MCF 10A (cell line): ENCODE measurements around the gene RBPJL. TPM values are rescaled to one million over a fixed set of nuclear protein-coding genes. Genes with fewer than 3 reads are reported as not detected.

ENCODE experiments used
- BruUV-seq: library from RNA; stranded (reverse); fragments of 400-500 nt; replicated peaks from 2 replicates; lab custom pipeline; 2021; lab: Mats Ljungman, UMichigan
- CTCF ChIA-PET: fragments of 300-600 bp; sonication (Branson Sonifier 250); formaldehyde crosslinking; extraction: SDS; loops from one replicate; lab custom pipeline; 2021; ENCODE audit warnings: antibody characterized with exemption, inconsistent platforms; lab: Yijun Ruan, JAX
- POLR2A ChIA-PET: fragments of 300-600, 350-650 bp; sonication (Branson Sonifier 250); formaldehyde crosslinking; extraction: SDS; loops from one replicate; lab custom pipeline; 2020; ENCODE audit warnings: antibody characterized with exemption, inconsistent platforms; lab: Yijun Ruan, JAX
- DNase-seq: peaks from one replicate; pipeline ENCODE4 v3.0.0-alpha.2; 2018; ENCODE audit not compliant: unreplicated experiment
- H3K27ac Mint-ChIP-seq: one replicate; pipeline ENCODE4 v1.8.0; 2022; ENCODE audit warnings: mild to moderate bottlenecking, low read depth, mixed read lengths; ENCODE audit not compliant: unreplicated experiment
- H3K27me3 Mint-ChIP-seq: one replicate; pipeline ENCODE4 v1.8.0; 2022; ENCODE audit warnings: mixed read lengths; ENCODE audit not compliant: insufficient read depth, unreplicated experiment
- H3K36me3 Mint-ChIP-seq: one replicate; pipeline ENCODE4 v1.8.0; 2022; ENCODE audit warnings: mild to moderate bottlenecking, moderate library complexity, mixed read lengths; ENCODE audit not compliant: insufficient read depth, unreplicated experiment
- H3K4me1 Mint-ChIP-seq: one replicate; pipeline ENCODE4 v1.8.0; 2022; ENCODE audit warnings: mixed read lengths; ENCODE audit not compliant: insufficient read depth, unreplicated experiment
- H3K4me3 Mint-ChIP-seq: one replicate; pipeline ENCODE4 v1.8.0; 2022; ENCODE audit warnings: mild to moderate bottlenecking, moderate library complexity, mixed read lengths; ENCODE audit not compliant: unreplicated experiment
- H3K9me3 Mint-ChIP-seq: one replicate; pipeline ENCODE4 v1.8.0; 2022; ENCODE audit warnings: mixed read lengths; ENCODE audit not compliant: unreplicated experiment
- intact Hi-C: fragments of 100-400 bp; cut with micrococcal nuclease; formaldehyde crosslinking; loops from 2 replicates; pipeline ENCODE4 v1.14.1; 2022
- total RNA-seq: library from RNA; stranded (reverse); gene quantifications from 2 replicates; pipeline ENCODE4 v1.2.3, GENCODE V29; 2022
- TF ChIP-seq, protein P1 (sequence below): fragments of 200-600 bp; IDR thresholded peaks from one replicate; pipeline ENCODE4 v1.8.0; 2022; ENCODE audit warnings: antibody characterized with exemption, mild to moderate bottlenecking; ENCODE audit not compliant: unreplicated experiment

Gene RBPJL
- total RNA-seq, 1 experiment from 2014 or later: not detected

DNA sequence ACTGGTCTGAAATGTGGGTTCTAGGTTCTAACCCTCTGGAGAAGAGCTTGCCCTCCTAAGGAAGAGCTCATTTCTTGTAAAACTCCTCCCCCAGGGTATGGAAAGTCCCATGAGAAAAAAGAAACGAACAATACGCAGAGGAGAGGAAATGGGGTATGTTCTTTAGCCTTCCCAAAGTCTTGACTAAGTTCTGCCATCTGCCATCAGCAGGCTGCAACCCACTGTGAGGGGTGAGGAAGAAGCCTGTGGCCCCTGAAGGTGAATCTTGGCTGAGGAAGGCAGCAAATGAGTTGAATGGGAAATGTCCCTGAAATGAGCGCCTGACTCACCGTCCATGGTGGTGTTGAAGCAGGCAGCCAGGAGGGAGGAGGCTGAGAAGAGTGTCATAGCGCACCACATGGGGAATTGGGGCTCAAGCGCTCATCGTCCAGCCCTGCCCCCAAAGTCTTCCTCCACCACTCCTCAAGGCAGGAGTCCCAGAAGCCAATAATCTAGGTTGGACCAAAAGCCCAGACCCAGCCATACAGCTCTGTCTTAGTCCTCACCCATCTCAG is 11.8 kb downstream of the RBPJL start:
- no peaks in the 10 kb centered on the region for H3K9me3 Mint-ChIP-seq
- no peak for DNase-seq
- intact Hi-C loops: loop anchor here (2.0 kb wide), 1 partner anchor 44 kb away; the partner anchor contains the start of gene SYS1
- no TSS peak for BruUV-seq
- H3K4me3 Mint-ChIP-seq: no peak overlapping the region
- no peak overlapping the region for H3K27ac Mint-ChIP-seq
- H3K36me3 Mint-ChIP-seq: no peaks in the 10 kb centered on the region
- H3K4me1 Mint-ChIP-seq: peaks cover 6% of the 10 kb centered on the region
- no peaks in the 10 kb centered on the region for H3K27me3 Mint-ChIP-seq
- ChIA-PET CTCF (interaction anchor here (0.6 to 7.6 kb wide), 65 partner anchors 9 to 1369 kb away, joined by 3 to 158 read pairs (median 4); partner anchors contain the start of genes PIGT, SYS1 and WFDC10A), POLR2A (interaction anchor here (0.7 to 37.4 kb wide), 9 partner anchors 17 to 461 kb away, joined by 3 to 1328 read pairs (median 7); partner anchors contain the start of genes PIGT, SDC4 and SYS1)
- TF ChIP-seq, protein P1, sequence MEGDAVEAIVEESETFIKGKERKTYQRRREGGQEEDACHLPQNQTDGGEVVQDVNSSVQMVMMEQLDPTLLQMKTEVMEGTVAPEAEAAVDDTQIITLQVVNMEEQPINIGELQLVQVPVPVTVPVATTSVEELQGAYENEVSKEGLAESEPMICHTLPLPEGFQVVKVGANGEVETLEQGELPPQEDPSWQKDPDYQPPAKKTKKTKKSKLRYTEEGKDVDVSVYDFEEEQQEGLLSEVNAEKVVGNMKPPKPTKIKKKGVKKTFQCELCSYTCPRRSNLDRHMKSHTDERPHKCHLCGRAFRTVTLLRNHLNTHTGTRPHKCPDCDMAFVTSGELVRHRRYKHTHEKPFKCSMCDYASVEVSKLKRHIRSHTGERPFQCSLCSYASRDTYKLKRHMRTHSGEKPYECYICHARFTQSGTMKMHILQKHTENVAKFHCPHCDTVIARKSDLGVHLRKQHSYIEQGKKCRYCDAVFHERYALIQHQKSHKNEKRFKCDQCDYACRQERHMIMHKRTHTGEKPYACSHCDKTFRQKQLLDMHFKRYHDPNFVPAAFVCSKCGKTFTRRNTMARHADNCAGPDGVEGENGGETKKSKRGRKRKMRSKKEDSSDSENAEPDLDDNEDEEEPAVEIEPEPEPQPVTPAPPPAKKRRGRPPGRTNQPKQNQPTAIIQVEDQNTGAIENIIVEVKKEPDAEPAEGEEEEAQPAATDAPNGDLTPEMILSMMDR: no peak

DNA sequence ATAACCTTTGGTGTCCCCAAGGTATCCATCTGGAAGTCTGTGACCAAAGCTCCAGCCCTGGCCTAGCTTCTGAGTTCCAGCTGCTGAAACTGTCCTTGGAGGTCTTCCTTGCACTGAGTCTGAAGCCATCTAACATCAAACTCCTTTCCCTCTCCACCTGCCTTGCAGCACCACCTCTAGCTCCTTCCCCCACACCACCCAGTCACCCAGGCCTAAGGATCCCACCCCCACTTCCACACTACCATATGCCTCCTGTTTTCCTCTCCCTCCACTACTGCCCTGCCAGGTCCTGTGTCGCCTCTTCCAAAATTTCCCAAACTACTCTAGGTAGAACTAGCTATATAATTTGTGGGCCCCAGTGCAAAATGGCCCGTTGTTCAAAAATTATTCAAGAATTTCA is 12.3 kb downstream of the RBPJL start:
- TF ChIP-seq, protein P1: no peak
- POLR2A ChIA-PET: interaction anchor here (0.7 to 37.4 kb wide), 8 partner anchors 16 to 460 kb away, joined by 3 to 1328 read pairs (median 7); partner anchors contain the start of genes PIGT, SDC4 and SYS1
- DNase-seq: no peak
- no TSS peak for BruUV-seq
- intact Hi-C loops: loop anchor here (1.0 to 2.0 kb wide), 4 partner anchors 44 to 452 kb away; partner anchors contain the start of gene SYS1
- no peak overlapping the region for H3K27ac Mint-ChIP-seq
- H3K27me3 Mint-ChIP-seq: no peaks in the 10 kb centered on the region
- no peaks in the 10 kb centered on the region for H3K9me3 Mint-ChIP-seq
- H3K4me3 Mint-ChIP-seq: no peak overlapping the region
- peaks cover 6% of the 10 kb centered on the region for H3K4me1 Mint-ChIP-seq
- CTCF ChIA-PET: interaction anchor here (0.5 to 7.6 kb wide), 82 partner anchors 8 to 1254 kb away, joined by 3 to 158 read pairs (median 4); partner anchors contain the start of genes MATN4, PIGT, SYS1 and WFDC10A
- peaks cover 2% of the 10 kb centered on the region for H3K36me3 Mint-ChIP-seq

DNA sequence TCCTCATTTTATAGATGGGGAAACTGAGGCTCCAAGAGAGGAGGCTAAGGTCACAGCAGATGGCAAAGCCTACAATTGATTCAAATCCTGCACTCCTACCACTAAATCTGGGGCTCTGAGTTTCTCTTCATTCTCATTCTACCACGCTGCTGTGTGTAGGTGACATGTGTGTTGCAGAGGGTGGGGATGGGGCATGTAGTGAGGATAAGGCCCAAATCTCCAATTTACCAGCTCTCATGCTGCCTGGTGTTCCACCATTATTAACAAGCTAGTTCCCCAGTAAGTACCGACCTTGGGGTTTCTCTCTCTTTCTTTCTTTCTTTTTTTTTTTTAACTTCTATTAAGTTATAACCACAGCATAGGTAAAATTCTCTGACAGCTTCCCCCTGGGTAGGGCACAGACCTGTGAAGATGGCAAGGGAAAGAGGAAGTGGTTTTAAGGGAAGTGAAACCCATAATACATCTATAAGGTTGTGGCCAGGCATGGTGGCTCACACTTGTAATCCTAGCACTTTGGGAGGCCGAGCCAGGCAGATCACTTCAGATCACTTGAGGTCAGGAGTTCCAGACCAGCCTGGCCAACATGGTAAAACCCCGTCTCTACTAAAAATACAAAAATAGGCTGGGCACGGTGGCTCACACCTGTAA is 14.4 kb downstream of the RBPJL start:
- Mint-ChIP-seq H3K4me1 (peaks cover 6% of the 10 kb centered on the region), H3K27ac (no peak overlapping the region), H3K9me3 (no peaks in the 10 kb centered on the region), H3K27me3 (no peaks in the 10 kb centered on the region), H3K4me3 (no peak overlapping the region), H3K36me3 (peaks cover 24% of the 10 kb centered on the region)
- BruUV-seq: no TSS peak
- CTCF ChIA-PET: interaction anchor here (0.6 to 7.6 kb wide), 30 partner anchors 9 to 1129 kb away, joined by 3 to 158 read pairs (median 4); partner anchors contain the start of genes PIGT, SDC4 and SYS1
- TF ChIP-seq, protein P1: no peak
- no peak for DNase-seq
- intact Hi-C loops: no loop called here
- POLR2A ChIA-PET: interaction anchor here (0.6 to 37.4 kb wide), 8 partner anchors 8 to 457 kb away, joined by 3 to 1328 read pairs (median 6); partner anchors contain the start of genes SDC4 and SYS1

DNA sequence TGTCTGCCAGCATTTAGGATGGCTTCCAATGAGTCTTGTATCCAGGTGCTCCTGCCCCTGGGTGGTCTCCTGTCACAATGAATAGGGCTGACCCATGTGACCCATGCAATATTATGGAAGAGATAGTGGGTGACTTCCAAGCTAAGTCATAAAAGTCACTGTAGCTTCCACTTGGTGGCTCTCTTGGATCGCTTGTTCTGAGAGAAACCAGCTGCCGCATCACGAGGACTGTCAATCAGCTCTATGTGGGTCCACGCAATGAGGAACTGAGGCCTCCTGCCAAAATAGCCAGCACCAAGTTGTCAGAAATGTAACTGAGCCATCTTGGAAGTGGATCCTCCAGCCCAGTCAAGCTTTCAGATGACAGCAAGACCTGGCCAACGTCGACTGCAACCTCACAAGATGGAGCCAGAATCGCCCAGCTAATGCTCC is 16.3 kb downstream of the RBPJL start:
- peak; percentile 77 for DNase-seq
- intact Hi-C loops: loop anchor here (1.0 kb wide), 1 partner anchor 114 kb away; no protein-coding TSS in a partner anchor
- Mint-ChIP-seq H3K36me3 (peaks cover 42% of the 10 kb centered on the region), H3K27me3 (no peaks in the 10 kb centered on the region), H3K4me3 (no peak overlapping the region), H3K27ac (peak overlapping the region; percentile 59), H3K9me3 (no peaks in the 10 kb centered on the region), H3K4me1 (peaks cover 6% of the 10 kb centered on the region)
- POLR2A ChIA-PET: interaction anchor here (0.5 to 37.4 kb wide), 8 partner anchors 12 to 652 kb away, joined by 3 to 1328 read pairs (median 4); partner anchors contain the start of genes SDC4, SNX21 and SYS1
- TF ChIP-seq, protein P1: peak; percentile 8
- BruUV-seq: no TSS peak
- CTCF ChIA-PET: interaction anchor here (0.6 to 7.6 kb wide), 22 partner anchors 9 to 448 kb away, joined by 3 to 158 read pairs (median 6); partner anchors contain the start of genes SDC4 and SYS1
